Ascending aorta (tissue), 2 donors: ENCODE measurements around the gene MYLK4. TPM values are rescaled to one million over a fixed set of nuclear protein-coding genes. Genes with fewer than 3 reads are reported as not detected.
A peak's percentile ranks its signal among the peaks of the same experiment; 100 is the strongest.

Experiments
- DNase-seq, 2 donors: peaks; one replicate each; pipeline ENCODE4 v3.0.0-alpha.2; 2019; ENCODE audit warnings: low spot score in 2 of 2
- H3K27ac ChIP-seq, 2 donors: fragments of 200-600 bp; sonication (generic); one replicate each; pipeline ENCODE4 v1.5.1; 2016 to 2017; ENCODE audit warnings: mild to moderate bottlenecking in 1 of 2
- H3K27me3 ChIP-seq: fragments of 200-600 bp; sonication (generic); one replicate; pipeline ENCODE4 v1.5.1; 2017
- H3K36me3 ChIP-seq, 2 donors: fragments of 200-600 bp; sonication (generic); one replicate each; pipeline ENCODE4 v1.5.1; 2016
- H3K4me1 ChIP-seq, 2 donors: fragments of 200-600 bp; sonication (generic); one replicate each; pipeline ENCODE4 v1.5.1; 2016 to 2017; ENCODE audit warnings: mild to moderate bottlenecking in 1 of 2
- H3K4me3 ChIP-seq, 2 donors: fragments of 200-600 bp; sonication (generic); one replicate each; pipeline ENCODE4 v1.5.1; 2016 to 2017; ENCODE audit warnings: mild to moderate bottlenecking in 1 of 2
- H3K9me3 ChIP-seq, 2 donors: fragments of 200-600 bp; sonication (generic); one replicate each; pipeline ENCODE4 v1.5.1; 2016
- CTCF ChIP-seq, 3 experiments: fragments of 200-600 bp in 2 of 3; fragments of 450-650 bp in 1 of 3; sonication (generic) in 2 of 3; IDR thresholded peaks; one replicate each; pipeline ENCODE4 v1.5.1; 2016 to 2019; ENCODE audit warnings: antibody characterized with exemption in 3 of 3, mild to moderate bottlenecking in 1 of 3, moderate library complexity in 1 of 3
- intact Hi-C: fragments of 100-400 bp; cut with DNase I; formaldehyde crosslinking; loops from one replicate; pipeline ENCODE4 v1.15.1; 2023
- total RNA-seq: library from RNA; depleted of rRNA; stranded (reverse); fragments of >200 nt; gene quantifications from one replicate; pipeline ENCODE4 v1.1.0, GENCODE V29; 2016

MYLK4 gene
- not detected for total RNA-seq

GRCh38 chr6:2750832-2751231 lies at the start of gene MYLK4:
MYLK4 (minus strand) TSS chr6:2750922; CDS start chr6:2749294, 1,628 bp downstream.
- intact Hi-C loops, result loop anchor here (1.0 kb wide), 1 partner anchor 1155 kb away; no protein-coding TSS in a partner anchor
- Histone ChIP-seq H3K36me3 (no peaks in the 10 kb centered on the region), H3K27ac (no peak within 1 kb of the TSS), H3K9me3 (no peaks in the 10 kb centered on the region), H3K27me3 (no peaks in the 10 kb centered on the region), H3K4me3 (peak within 1 kb of the TSS; percentile 21 to 47), H3K4me1 (peaks cover 0 to 5% of the 10 kb centered on the region in 2 donors)
- no peak for TF ChIP-seq CTCF (IDR thresholded peaks at IDR 0.05)
- no peak for DNase-seq

DNA sequence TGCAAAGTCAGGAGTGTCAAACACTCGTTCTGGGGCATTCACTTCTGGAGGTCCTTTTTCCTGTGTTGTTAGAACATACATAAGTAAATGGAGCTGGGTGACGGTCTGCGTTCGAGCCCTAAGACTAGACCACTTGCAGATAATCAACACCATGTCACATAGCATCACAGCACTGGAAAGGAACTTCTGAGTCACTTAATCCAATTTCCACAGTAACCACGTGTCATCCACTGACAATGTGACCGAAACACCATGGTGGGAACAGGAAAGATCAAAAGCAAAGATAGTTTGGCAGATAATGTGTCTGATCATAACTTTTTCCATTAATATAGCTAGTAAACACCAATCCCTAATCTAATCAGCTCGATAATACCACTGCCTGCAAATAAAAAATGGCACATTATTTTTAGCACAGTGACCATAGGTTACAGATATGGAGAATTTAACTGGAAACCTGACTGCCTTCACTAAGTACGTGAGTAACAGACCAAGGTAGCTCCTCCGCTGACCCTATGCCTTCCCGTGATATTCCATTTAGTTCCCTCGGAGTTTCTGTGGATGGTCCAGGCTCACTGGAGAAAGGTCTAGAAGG lies 49.3 kb upstream of the MYLK4 start:
- no peak for TF ChIP-seq CTCF (IDR thresholded peaks at IDR 0.05)
- Histone ChIP-seq H3K9me3 (no peaks in the 10 kb centered on the region), H3K4me1 (peaks cover 0 to 10% of the 10 kb centered on the region in 2 donors), H3K4me3 (no peak overlapping the region), H3K27ac (no peak overlapping the region), H3K27me3 (no peaks in the 10 kb centered on the region), H3K36me3 (no peaks in the 10 kb centered on the region)
- no peak for DNase-seq
- intact Hi-C loops, result no loop called here

DNA sequence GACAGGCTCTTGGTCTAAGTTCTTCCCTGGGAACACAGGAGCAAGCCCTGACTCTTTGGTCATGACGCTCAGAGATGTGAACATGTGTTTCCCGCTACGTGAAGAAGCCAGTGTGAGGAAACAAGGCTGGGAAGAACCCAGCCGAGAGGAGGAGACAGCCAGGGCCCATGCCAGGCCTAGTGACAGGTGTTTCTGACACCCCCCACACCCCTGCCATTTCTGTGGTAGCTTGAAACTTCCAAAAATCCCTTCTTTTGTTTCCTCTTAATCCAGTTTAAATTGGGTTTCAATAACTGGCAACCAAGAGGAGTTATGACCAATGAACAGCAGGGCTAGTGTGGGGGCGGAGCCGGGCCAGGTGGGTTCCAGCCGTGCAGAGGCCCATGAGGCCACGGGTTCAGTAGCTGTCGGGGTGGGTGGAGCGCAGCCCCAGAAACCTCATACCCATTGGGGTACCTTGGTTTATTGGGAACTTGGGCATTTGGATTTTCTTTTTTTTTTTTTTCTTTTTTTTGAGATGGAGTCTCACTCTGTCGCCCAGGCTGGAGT lies 47.9 kb upstream of the MYLK4 start:
- no peak for TF ChIP-seq CTCF (IDR thresholded peaks at IDR 0.05)
- intact Hi-C loops, result no loop called here
- H3K36me3 ChIP-seq, result no peaks in the 10 kb centered on the region

GRCh38 chr6:2797564-2798031 lies 46.9 kb upstream of the MYLK4 start:
- Histone ChIP-seq H3K27me3 (no peaks in the 10 kb centered on the region), H3K36me3 (no peaks in the 10 kb centered on the region), H3K4me3 (no peak overlapping the region), H3K4me1 (peaks cover 0 to 15% of the 10 kb centered on the region in 2 donors), H3K27ac (no peak overlapping the region), H3K9me3 (no peaks in the 10 kb centered on the region)
- intact Hi-C loops, result no loop called here
- TF ChIP-seq CTCF (IDR thresholded peaks at IDR 0.05), result no peak
- no peak for DNase-seq

More for the DNA sequence above, 47.9 kb upstream of the MYLK4 start:
- H3K27me3 ChIP-seq, result no peaks in the 10 kb centered on the region
- peaks cover 0 to 4% of the 10 kb centered on the region in 2 donors for H3K4me1 ChIP-seq
- no peak for DNase-seq
- H3K27ac ChIP-seq, result no peak overlapping the region
- no peaks in the 10 kb centered on the region for H3K9me3 ChIP-seq
- no peak overlapping the region for H3K4me3 ChIP-seq

GRCh38 chr6:2796861-2797260 lies 46.1 kb upstream of the MYLK4 start:
- no peak overlapping the region for H3K4me3 ChIP-seq
- no peaks in the 10 kb centered on the region for H3K9me3 ChIP-seq
- no peaks in the 10 kb centered on the region for H3K36me3 ChIP-seq
- H3K27ac ChIP-seq, result no peak overlapping the region
- intact Hi-C loops, result no loop called here
- peaks cover 2 to 18% of the 10 kb centered on the region in 2 donors for H3K4me1 ChIP-seq
- H3K27me3 ChIP-seq, result no peaks in the 10 kb centered on the region
- no peak for TF ChIP-seq CTCF (IDR thresholded peaks at IDR 0.05)
- no peak for DNase-seq
